Osteoblast (primary cell): Measurements from ENCODE around the gene ASMTL. TPM values are rescaled to one million over a fixed set of nuclear protein-coding genes. Genes with fewer than 3 reads are reported as not detected.

Experiments
- DNase-seq: peaks from one replicate; pipeline ENCODE4 v3.0.0; 2011; ENCODE audit warnings: low spot score, mixed read lengths; ENCODE audit not compliant: insufficient read length; ENCODE audit errors: missing footprints
- H2AFZ ChIP-seq: 2 replicates; pipeline ENCODE4 v1.6.0; 2011; ENCODE audit warnings: mild to moderate bottlenecking, low read length
- H3K27ac ChIP-seq: 2 replicates; pipeline ENCODE4 v1.5.1; 2011; ENCODE audit warnings: mild to moderate bottlenecking, low read depth, low read length, moderate library complexity
- H3K27me3 ChIP-seq: 2 replicates; pipeline ENCODE4 v1.6.0; 2012; ENCODE audit warnings: mild to moderate bottlenecking, control low read depth, inconsistent platforms, low read length, moderate library complexity; ENCODE audit not compliant: insufficient read depth
- H3K36me3 ChIP-seq: 2 replicates; pipeline ENCODE4 v1.5.1; 2011; ENCODE audit warnings: mild to moderate bottlenecking, low read length, control low read depth, moderate library complexity; ENCODE audit not compliant: insufficient read depth
- H3K4me1 ChIP-seq: 2 replicates; pipeline ENCODE4 v1.5.1; 2011; ENCODE audit warnings: mild to moderate bottlenecking, low read length, control low read depth, moderate library complexity; ENCODE audit not compliant: insufficient read depth
- H3K4me2 ChIP-seq: 2 replicates; pipeline ENCODE4 v1.6.0; 2011; ENCODE audit warnings: mild to moderate bottlenecking, low read length; ENCODE audit not compliant: insufficient read depth
- H3K4me3 ChIP-seq: fragments of 200-600 bp; sonication (generic); 3 replicates; pipeline ENCODE4 v1.5.1; 2012; ENCODE audit warnings: mild to moderate bottlenecking, low read length, inconsistent platforms; ENCODE audit not compliant: insufficient read depth
- H3K79me2 ChIP-seq: 2 replicates; pipeline ENCODE4 v1.6.0; 2012; ENCODE audit warnings: mild to moderate bottlenecking, low read length, control low read depth, inconsistent platforms; ENCODE audit not compliant: insufficient read depth
- H3K9me3 ChIP-seq: 2 replicates; pipeline ENCODE4 v1.5.1; 2011; ENCODE audit warnings: low read depth, low read length, control low read depth
- H4K20me1 ChIP-seq: 2 replicates; pipeline ENCODE4 v1.6.0; 2012; ENCODE audit warnings: mild to moderate bottlenecking, low read length, control low read depth; ENCODE audit not compliant: insufficient read depth
- total RNA-seq: library from RNA; depleted of rRNA; stranded (reverse); fragments of >200 nt; gene quantifications from 2 replicates; pipeline ENCODE4 v1.2.3, GENCODE V29; 2012
- TF ChIP-seq, protein P1 (sequence below): IDR thresholded peaks from 2 replicates; pipeline ENCODE4 v1.5.1; 2011; ENCODE audit warnings: mild to moderate bottlenecking, low read depth, low read length, moderate library complexity; ENCODE audit errors: extremely low read depth

The ASMTL gene
- total RNA-seq, 1 donor, result 24.6 TPM

DNA sequence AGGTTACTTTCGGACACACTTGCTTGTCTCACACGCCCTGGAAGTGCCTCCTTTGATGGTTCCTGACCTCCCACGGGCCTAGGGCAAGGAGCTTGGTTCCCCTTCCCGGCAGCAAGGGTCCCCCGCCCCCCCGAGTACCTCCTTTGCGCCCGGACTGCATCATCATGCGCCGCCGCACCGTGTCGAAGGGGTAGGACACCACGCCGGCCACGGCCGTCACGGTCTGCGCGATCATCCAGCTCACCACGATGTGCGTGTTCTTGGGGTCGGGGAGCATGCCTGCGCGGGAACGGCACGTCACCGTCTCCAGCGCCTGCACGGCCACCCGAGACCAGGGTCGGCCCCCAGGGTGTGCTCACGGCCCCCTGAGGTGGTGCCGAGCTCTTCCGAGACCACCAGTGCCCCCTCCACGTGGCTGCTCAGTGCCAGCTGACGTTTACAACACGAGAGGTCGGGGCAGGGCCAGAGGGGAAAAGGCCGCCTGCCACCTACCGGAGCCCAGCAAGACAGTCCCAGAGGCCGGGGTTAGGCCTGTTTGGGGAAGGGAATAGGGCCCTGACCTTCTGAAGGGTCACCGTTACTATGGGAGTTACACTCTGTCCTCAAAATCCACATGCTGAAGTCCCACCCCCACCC, 65.5 kb downstream of the ASMTL start:
- Histone ChIP-seq H4K20me1 (peaks cover 71% of the 10 kb centered on the region), H3K79me2 (peaks cover 54% of the 10 kb centered on the region), H3K36me3 (peaks cover 66% of the 10 kb centered on the region), H3K9me3 (no peaks in the 10 kb centered on the region), H3K27me3 (no peaks in the 10 kb centered on the region), H3K4me3 (no peak overlapping the region), H3K27ac (no peak overlapping the region), H3K4me2 (no peak overlapping the region), H2AFZ (no peak overlapping the region), H3K4me1 (peaks cover 15% of the 10 kb centered on the region)
- TF ChIP-seq, protein P1, sequence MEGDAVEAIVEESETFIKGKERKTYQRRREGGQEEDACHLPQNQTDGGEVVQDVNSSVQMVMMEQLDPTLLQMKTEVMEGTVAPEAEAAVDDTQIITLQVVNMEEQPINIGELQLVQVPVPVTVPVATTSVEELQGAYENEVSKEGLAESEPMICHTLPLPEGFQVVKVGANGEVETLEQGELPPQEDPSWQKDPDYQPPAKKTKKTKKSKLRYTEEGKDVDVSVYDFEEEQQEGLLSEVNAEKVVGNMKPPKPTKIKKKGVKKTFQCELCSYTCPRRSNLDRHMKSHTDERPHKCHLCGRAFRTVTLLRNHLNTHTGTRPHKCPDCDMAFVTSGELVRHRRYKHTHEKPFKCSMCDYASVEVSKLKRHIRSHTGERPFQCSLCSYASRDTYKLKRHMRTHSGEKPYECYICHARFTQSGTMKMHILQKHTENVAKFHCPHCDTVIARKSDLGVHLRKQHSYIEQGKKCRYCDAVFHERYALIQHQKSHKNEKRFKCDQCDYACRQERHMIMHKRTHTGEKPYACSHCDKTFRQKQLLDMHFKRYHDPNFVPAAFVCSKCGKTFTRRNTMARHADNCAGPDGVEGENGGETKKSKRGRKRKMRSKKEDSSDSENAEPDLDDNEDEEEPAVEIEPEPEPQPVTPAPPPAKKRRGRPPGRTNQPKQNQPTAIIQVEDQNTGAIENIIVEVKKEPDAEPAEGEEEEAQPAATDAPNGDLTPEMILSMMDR, result no peak
- peak; percentile 43 for DNase-seq

DNA sequence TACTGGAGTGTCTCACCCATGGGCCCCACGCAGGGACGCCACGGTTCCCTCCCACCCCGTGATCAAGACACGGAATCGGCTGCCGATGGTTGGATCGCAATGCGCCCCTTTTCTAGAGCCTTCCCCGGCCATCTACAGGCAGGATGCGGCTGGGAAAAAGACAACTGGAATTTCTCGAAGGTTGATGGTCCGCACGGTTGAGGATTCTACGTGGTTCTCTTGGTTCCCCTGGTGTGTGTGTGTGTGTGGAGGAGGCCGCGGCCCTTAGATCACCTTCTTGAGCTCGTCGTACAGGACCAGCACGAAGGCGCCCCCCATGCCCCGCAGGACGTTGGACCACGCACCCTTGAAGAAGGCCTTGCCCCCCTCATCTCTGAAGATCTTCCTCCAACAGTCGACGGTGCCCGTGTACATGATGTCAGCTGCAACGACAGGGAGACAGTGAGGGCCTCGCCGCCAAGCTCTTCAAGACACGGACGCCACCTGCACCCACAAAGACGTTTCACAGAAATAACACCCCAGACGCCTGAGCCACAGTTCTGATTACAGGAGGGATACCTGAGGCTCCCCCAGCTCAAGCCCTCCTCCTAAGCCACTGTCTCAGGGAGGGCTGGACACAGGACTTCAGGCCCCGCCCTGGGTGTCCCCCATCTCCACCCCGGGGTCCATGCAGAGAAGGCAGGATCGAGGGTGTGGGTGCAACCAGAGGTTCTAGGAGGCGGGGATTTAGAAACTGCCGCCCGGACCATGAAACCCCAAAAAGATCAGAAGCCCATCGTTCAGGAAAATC, 66.2 kb downstream of the ASMTL start:
- Histone ChIP-seq H4K20me1 (peaks cover 69% of the 10 kb centered on the region), H3K9me3 (no peaks in the 10 kb centered on the region), H3K27me3 (no peaks in the 10 kb centered on the region), H3K4me2 (no peak overlapping the region), H3K4me3 (no peak overlapping the region), H3K27ac (no peak overlapping the region), H3K36me3 (peaks cover 66% of the 10 kb centered on the region), H2AFZ (no peak overlapping the region), H3K79me2 (peaks cover 51% of the 10 kb centered on the region), H3K4me1 (peaks cover 15% of the 10 kb centered on the region)
- no peak for DNase-seq
- TF ChIP-seq, protein P1, result no peak

DNA sequence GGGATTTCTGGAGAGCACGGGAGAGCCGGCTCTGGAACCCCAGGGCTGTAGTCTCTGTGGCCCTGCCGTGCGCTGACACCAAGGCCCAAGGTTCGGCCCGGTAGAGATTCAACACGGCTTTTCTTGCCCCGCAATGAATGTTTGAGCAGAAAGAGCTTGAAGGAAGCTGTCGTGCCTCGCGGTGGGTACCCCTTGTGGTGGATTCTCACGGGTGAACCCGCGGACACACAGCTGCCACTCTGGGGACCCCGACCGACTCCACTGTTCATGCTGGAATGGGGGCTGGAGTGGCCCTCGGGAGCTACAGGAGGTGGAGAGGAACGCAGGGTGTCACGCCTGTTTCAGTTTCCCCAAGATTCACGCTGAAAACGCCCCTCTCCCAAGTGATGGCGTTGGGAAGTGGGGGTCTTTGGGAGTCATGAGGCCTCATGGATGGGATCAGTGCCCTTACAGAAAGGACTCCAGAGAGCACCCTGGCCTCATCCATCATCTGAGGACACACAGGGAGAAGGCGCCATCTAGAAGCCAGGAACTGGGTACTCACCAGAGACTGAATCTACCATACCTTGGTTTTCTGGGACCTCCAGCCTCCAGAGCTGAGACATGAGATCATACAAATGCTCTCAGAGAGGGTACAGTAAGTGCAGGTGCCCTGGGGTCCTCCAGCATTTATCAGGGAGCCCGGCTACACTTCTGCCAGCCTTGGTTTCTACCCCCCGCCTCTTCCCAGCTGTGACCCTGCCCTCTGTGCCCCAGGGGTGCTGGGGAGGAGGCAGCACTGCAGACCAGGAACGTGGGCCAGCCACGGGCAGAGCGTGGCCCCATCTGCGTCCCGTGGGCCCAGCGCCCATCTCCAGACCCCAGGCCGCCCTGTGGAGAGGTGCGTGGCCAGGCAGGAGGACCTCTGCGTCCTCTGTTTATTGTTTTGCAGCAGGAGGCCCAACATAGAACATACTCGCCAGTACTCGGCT, 67.2 kb downstream of the ASMTL start:
- H4K20me1 ChIP-seq, result peaks cover 59% of the 10 kb centered on the region
- H3K9me3 ChIP-seq, result no peaks in the 10 kb centered on the region
- TF ChIP-seq, protein P1, result no peak
- peaks cover 7% of the 10 kb centered on the region for H3K4me1 ChIP-seq
- DNase-seq, result peak; percentile 51
- peaks cover 41% of the 10 kb centered on the region for H3K79me2 ChIP-seq
- H3K36me3 ChIP-seq, result peaks cover 60% of the 10 kb centered on the region
- no peak overlapping the region for H3K27ac ChIP-seq
- H3K27me3 ChIP-seq, result no peaks in the 10 kb centered on the region
- no peak overlapping the region for H2AFZ ChIP-seq
- H3K4me3 ChIP-seq, result no peak overlapping the region
- no peak overlapping the region for H3K4me2 ChIP-seq
